Measurements from ENCODE around the gene ZNF579. TPM values are rescaled to one million over a fixed set of nuclear protein-coding genes. Genes with fewer than 3 reads are reported as not detected.
"Not testable (repeated sequence)": the region's sequence is repeated elsewhere in the genome, so short reads cannot be mapped to it uniquely, and the experiment has no call there.

Gene ZNF579
- total and polyA plus RNA-seq, 7 experiments from 2014 or later, result 0.50 to 11.0 (median 6.1) TPM

DNA sequence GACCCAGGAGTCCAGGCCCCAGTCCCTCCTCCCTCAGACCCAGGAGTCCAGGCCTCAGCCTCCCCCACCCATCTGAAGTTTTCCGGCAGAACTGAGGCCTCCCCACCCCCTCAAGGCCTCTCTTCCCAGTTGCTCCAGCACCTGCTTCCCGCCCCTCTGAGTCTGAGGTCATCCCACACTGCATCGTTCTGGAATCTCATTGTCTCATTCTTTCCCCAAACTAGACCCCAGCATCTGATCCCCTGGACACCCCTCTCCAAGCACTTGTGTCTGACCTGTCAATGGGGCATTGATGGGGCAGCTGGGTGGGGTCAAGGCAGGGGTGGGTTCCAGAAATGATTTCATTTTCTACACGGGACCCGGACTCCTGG is 42.9 kb downstream of the ZNF579 start:
- CTCF ChIA-PET, result no interaction called here
- peaks cover 0 to 3% (median 0%) of the 10 kb centered on the region in 11 donors for H3K9me3 Mint-ChIP-seq
- Histone ChIP-seq H3K9me3 (ENCODE audit: control insufficient read depth in 2 of 3, low read length in 3 of 3) (no peaks in the 10 kb centered on the region), H3K27me3 (ENCODE audit: control insufficient read depth in 2 of 2, insufficient read depth in 2 of 2, low read length in 2 of 2) (no peaks in the 10 kb centered on the region), H3K36me3 (ENCODE audit: control insufficient read depth in 2 of 3, insufficient read depth in 3 of 3, low read length in 3 of 3) (no peaks in the 10 kb centered on the region), H3K4me1 (ENCODE audit: control insufficient read depth in 2 of 2, insufficient read depth in 2 of 2, low read length in 2 of 2) (no peaks in the 10 kb centered on the region), H3K4me3 (ENCODE audit: low read length) (no peak overlapping the region), H3K27ac (ENCODE audit: low read depth, low read length) (no peak overlapping the region)
- no peak overlapping the region for H3K4me3 Mint-ChIP-seq
- H3K27ac Mint-ChIP-seq, result no peak overlapping the region
- no peaks in the 10 kb centered on the region for H3K36me3 Mint-ChIP-seq
- DNase-seq (no peak), ATAC-seq (no peak)
- intact Hi-C loops (cut with micrococcal nuclease), result no loop called here
- POLR2A ChIA-PET, result no interaction called here
- peaks cover 0 to 6% (median 0%) of the 10 kb centered on the region in 5 donors for H3K27me3 Mint-ChIP-seq
- no peaks in the 10 kb centered on the region for H3K4me1 Mint-ChIP-seq

DNA sequence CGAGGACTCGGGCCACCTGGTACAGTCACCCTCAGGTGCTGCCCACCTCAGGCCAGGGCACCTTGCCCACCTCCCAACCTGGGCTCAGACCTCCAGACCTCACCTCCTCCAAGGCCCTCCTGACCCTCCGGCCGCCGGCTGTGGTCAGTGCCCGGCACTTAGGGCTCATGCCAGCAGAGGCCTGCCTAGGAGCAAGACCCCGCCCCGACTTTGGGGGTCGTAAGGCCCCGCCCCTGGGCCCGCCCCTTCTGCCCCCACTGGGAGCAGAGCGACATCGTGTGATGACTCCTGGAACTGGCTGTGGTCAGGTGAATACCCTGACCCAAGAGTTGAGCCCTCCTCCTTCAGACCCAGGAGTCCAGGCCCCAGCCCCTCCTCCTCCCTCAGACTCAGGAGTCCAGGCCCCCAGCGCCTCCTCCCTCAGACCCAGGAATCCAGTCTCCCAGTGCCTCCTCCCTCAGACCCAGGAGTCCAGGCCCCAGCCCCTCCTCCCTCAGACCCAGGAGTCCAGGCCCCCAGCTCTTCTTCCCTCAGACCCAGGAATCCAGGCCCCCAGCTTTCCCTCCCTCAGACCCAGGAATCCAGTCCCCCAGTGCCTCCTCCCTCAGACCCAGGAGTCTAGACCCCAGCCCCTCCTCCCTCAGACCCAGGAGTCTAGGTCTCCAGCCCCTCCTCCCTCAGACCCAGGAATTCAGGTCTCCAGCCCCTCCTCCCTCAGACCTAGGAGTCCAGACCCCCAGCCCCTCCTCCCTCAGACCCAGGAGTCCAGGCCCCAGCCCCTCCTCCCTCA is 43.5 kb downstream of the ZNF579 start, which contains the start of gene SBK2:
SBK2 (minus strand) TSS at position 183 of the 790 bp plus-strand sequence. CDS start 839 bp downstream, outside the sequence.
- no peaks in the 10 kb centered on the region for H3K4me1 Mint-ChIP-seq
- no peak within 1 kb of the TSS for H3K4me3 Mint-ChIP-seq
- Histone ChIP-seq H3K27ac (ENCODE audit: low read depth, low read length) (no peak within 1 kb of the TSS), H3K4me1 (ENCODE audit: control insufficient read depth in 2 of 2, insufficient read depth in 2 of 2, low read length in 2 of 2) (no peaks in the 10 kb centered on the region), H3K9me3 (ENCODE audit: control insufficient read depth in 2 of 3, low read length in 3 of 3) (no peaks in the 10 kb centered on the region), H3K4me3 (ENCODE audit: low read length) (no peak within 1 kb of the TSS), H3K36me3 (ENCODE audit: control insufficient read depth in 2 of 3, insufficient read depth in 3 of 3, low read length in 3 of 3) (no peaks in the 10 kb centered on the region), H3K27me3 (ENCODE audit: control insufficient read depth in 2 of 2, insufficient read depth in 2 of 2, low read length in 2 of 2) (no peaks in the 10 kb centered on the region)
- no peak for DNase-seq
- ChIA-PET POLR2A (no interaction called here), CTCF (no interaction called here)
- intact Hi-C loops (cut with micrococcal nuclease), result no loop called here
- H3K9me3 Mint-ChIP-seq, result no peaks in the 10 kb centered on the region
- no peaks in the 10 kb centered on the region for H3K36me3 Mint-ChIP-seq
- no peak within 1 kb of the TSS for H3K27ac Mint-ChIP-seq
- H3K27me3 Mint-ChIP-seq, result peaks cover 0 to 6% (median 0%) of the 10 kb centered on the region in 5 donors
- ATAC-seq, result no peak

DNA sequence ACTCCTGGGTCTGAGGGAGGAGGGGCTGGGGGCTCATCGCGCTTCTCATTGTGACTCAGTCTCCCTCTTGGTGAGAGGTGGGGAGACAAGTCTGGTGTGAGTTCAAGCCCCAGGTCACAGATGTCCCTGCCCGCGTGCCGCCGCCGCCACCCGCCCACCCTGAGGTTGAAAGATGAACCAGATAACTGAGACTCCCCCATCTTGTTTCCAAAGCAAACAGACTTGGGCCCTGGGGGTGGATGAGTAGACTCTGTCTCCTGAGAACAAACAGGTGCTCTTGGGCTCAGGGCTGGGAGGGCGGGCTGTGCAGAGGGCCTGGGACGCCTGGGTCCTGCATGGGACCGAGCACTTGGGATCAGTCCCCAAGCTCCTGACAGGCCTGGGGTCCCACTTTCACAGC is 44.3 kb downstream of the ZNF579 start:
- DNase-seq (no peak), ATAC-seq (no peak)
- Mint-ChIP-seq H3K27me3 (peaks cover 0 to 3% (median 0%) of the 10 kb centered on the region in 5 donors), H3K9me3 (no peaks in the 10 kb centered on the region), H3K4me1 (no peaks in the 10 kb centered on the region), H3K4me3 (no peak overlapping the region), H3K36me3 (no peaks in the 10 kb centered on the region), H3K27ac (no peak overlapping the region)
- CTCF ChIA-PET, result interaction anchor here (0.6 kb wide), 1 partner anchor 1335 kb away, joined by 3 read pairs; no protein-coding TSS in a partner anchor
- Histone ChIP-seq H3K4me3 (ENCODE audit: low read length) (no peak overlapping the region), H3K27me3 (ENCODE audit: control insufficient read depth in 2 of 2, insufficient read depth in 2 of 2, low read length in 2 of 2) (no peaks in the 10 kb centered on the region), H3K4me1 (ENCODE audit: control insufficient read depth in 2 of 2, insufficient read depth in 2 of 2, low read length in 2 of 2) (no peaks in the 10 kb centered on the region), H3K27ac (ENCODE audit: low read depth, low read length) (no peak overlapping the region), H3K9me3 (ENCODE audit: control insufficient read depth in 2 of 3, low read length in 3 of 3) (no peaks in the 10 kb centered on the region), H3K36me3 (ENCODE audit: control insufficient read depth in 2 of 3, insufficient read depth in 3 of 3, low read length in 3 of 3) (no peaks in the 10 kb centered on the region)
- POLR2A ChIA-PET, result interaction anchor here (1.0 kb wide), 1 partner anchor 420 kb away, joined by 3 read pairs; no protein-coding TSS in a partner anchor
- intact Hi-C loops (cut with micrococcal nuclease), result no loop called here

DNA sequence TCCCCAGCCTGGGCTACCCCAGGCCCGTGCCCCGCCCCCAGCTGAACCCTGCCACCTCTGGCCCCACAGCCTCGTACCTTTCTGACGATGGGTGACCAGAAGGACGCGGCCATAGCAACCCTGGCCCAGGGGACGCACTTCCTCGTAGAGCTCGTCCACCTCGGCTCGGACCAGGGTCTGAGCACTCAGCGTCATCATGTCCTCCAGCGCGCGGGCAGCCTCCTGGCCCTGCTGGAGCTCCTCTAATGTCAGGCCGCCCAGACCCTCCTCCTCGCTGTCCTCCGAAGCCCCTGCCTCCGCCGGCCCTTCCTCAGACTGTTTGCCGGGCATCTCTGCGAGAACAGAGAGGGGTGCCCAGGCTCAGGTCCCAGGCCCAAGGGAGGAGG is 44.7 kb downstream of the ZNF579 start:
- Mint-ChIP-seq H3K36me3 (no peaks in the 10 kb centered on the region), H3K9me3 (no peaks in the 10 kb centered on the region), H3K27me3 (peaks cover 0 to 3% (median 0%) of the 10 kb centered on the region in 5 donors), H3K4me1 (no peaks in the 10 kb centered on the region), H3K27ac (no peak overlapping the region), H3K4me3 (no peak overlapping the region)
- H3K9me3 ChIP-seq (ENCODE audit: control insufficient read depth in 2 of 3, low read length in 3 of 3), result no peaks in the 10 kb centered on the region
- H3K27me3 ChIP-seq (ENCODE audit: control insufficient read depth in 2 of 2, insufficient read depth in 2 of 2, low read length in 2 of 2), result no peaks in the 10 kb centered on the region
- no peaks in the 10 kb centered on the region for H3K4me1 ChIP-seq (ENCODE audit: control insufficient read depth in 2 of 2, insufficient read depth in 2 of 2, low read length in 2 of 2)
- no peak overlapping the region for H3K4me3 ChIP-seq (ENCODE audit: low read length)
- DNase-seq (no peak), ATAC-seq (no peak)
- CTCF ChIA-PET, result interaction anchor here (0.6 kb wide), 2 partner anchors 1192 to 1335 kb away, joined by 3 read pairs; no protein-coding TSS in a partner anchor
- intact Hi-C loops (cut with micrococcal nuclease), result no loop called here
- H3K36me3 ChIP-seq (ENCODE audit: control insufficient read depth in 2 of 3, insufficient read depth in 3 of 3, low read length in 3 of 3), result no peaks in the 10 kb centered on the region
- POLR2A ChIA-PET, result interaction anchor here (1.0 kb wide), 1 partner anchor 419 kb away, joined by 3 read pairs; no protein-coding TSS in a partner anchor
- no peak overlapping the region for H3K27ac ChIP-seq (ENCODE audit: low read depth, low read length)

DNA sequence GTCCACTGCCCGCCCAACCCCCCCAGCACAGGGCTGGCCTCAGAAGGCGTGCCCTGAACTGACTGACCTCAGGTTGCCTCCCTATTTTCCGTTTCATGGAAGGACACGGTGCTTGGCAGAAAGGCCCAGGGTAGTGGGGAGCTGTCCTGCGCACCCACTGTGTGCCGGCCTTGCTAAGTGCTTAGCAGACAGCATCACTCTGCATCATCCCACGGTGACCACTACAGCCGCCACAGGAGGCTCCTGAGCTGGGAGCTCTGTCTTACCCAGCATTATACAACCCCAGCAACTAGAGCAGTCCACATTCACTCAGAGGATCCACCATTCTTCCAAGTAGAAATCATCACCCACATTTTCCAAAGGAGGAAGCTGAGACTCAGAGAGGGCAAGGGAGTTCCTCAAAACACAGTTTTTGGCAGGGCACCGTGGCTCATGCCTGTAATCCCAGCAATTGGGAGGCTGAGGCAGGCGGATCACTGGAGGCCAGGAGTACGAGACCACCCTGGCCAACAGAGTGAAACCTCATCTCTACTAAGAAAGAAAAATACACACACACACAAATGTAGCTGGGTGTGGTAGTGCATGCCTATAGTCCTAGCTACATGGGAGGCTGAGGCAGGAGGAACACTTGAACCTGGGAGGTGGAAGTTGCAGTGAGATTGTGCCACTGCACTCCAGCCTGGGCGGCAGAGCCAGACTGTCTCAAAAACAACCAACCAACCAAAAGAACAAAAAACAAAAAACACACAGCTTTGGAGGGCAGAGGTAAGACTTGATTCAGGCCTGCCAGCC is 45.3 kb downstream of the ZNF579 start:
- no peaks in the 10 kb centered on the region for H3K9me3 ChIP-seq (ENCODE audit: control insufficient read depth in 2 of 3, low read length in 3 of 3)
- ATAC-seq, result no peak
- no peak overlapping the region for H3K27ac Mint-ChIP-seq
- POLR2A ChIA-PET, result interaction anchor here (1.0 kb wide), 1 partner anchor 419 kb away, joined by 3 read pairs; no protein-coding TSS in a partner anchor
- H3K36me3 Mint-ChIP-seq, result no peaks in the 10 kb centered on the region
- DNase-seq, result no peak
- H3K27ac ChIP-seq (ENCODE audit: low read depth, low read length), result no peak overlapping the region
- CTCF ChIA-PET, result interaction anchor here (0.6 kb wide), 2 partner anchors 1192 to 1334 kb away, joined by 3 read pairs; no protein-coding TSS in a partner anchor
- no peaks in the 10 kb centered on the region for H3K27me3 ChIP-seq (ENCODE audit: control insufficient read depth in 2 of 2, insufficient read depth in 2 of 2, low read length in 2 of 2)
- no peaks in the 10 kb centered on the region for H3K36me3 ChIP-seq (ENCODE audit: control insufficient read depth in 2 of 3, insufficient read depth in 3 of 3, low read length in 3 of 3)
- no peaks in the 10 kb centered on the region for H3K4me1 ChIP-seq (ENCODE audit: control insufficient read depth in 2 of 2, insufficient read depth in 2 of 2, low read length in 2 of 2)
- no peaks in the 10 kb centered on the region for H3K4me1 Mint-ChIP-seq
- H3K9me3 Mint-ChIP-seq, result no peaks in the 10 kb centered on the region
- H3K27me3 Mint-ChIP-seq, result no peaks in the 10 kb centered on the region
- H3K4me3 Mint-ChIP-seq, result no peak overlapping the region
- no peak overlapping the region for H3K4me3 ChIP-seq (ENCODE audit: low read length)
- intact Hi-C loops (cut with micrococcal nuclease), result no loop called here

DNA sequence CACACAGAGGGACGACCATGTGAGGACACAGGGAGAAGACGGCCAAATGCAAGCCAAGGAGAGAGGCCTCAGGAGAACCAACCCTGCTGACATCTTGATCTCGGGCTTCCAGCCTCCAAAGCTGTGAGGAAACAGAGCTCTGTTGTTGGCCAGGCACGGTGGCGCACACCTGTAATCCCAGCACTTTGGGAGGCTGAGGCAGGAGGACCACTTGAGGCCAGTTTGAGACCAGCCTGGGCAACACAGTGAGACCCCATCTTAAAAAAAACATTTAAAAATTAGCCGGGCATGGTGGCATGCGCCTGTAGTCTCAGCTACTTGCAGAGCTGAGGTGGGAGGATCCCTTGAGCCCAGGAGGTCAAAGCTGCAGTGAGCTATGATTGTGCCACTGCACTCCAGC is 46.4 kb downstream of the ZNF579 start:
- H3K9me3 Mint-ChIP-seq; ATAC-seq; H3K27me3 ChIP-seq (ENCODE audit: control insufficient read depth in 2 of 2, insufficient read depth in 2 of 2, low read length in 2 of 2); DNase-seq; H3K4me1 ChIP-seq (ENCODE audit: control insufficient read depth in 2 of 2, insufficient read depth in 2 of 2, low read length in 2 of 2); intact Hi-C loops (cut with micrococcal nuclease); H3K4me3 ChIP-seq (ENCODE audit: low read length); H3K36me3 Mint-ChIP-seq; H3K27me3 Mint-ChIP-seq; H3K27ac ChIP-seq (ENCODE audit: low read depth, low read length); CTCF ChIA-PET; H3K9me3 ChIP-seq (ENCODE audit: control insufficient read depth in 2 of 3, low read length in 3 of 3); H3K4me1 Mint-ChIP-seq; H3K36me3 ChIP-seq (ENCODE audit: control insufficient read depth in 2 of 3, insufficient read depth in 3 of 3, low read length in 3 of 3); H3K4me3 Mint-ChIP-seq; POLR2A ChIA-PET: not testable (repeated sequence)
- H3K27ac Mint-ChIP-seq, result peak overlapping the region in 1 of 9 donors; percentile 54
